Tongue (tissue), 1 donor: ENCODE measurements around the gene FKBP4. TPM values are rescaled to one million over a fixed set of nuclear protein-coding genes. Genes with fewer than 3 reads are reported as not detected.

Experiments
- total RNA-seq: library from RNA; depleted of rRNA; stranded (reverse); fragments of >200 nt; gene quantifications from one replicate; pipeline ENCODE4 v1.2.3, GENCODE V29; 2014

FKBP4 gene
- total RNA-seq, 1 donor from 2014 or later: 57.7 TPM

Other genes with a start within 250 kb of the FKBP4 start
- gene ITFG2, start 17.7 kb downstream of the FKBP4 start, total RNA-seq: 26.7 TPM
- gene NRIP2, start 40.1 kb downstream of the FKBP4 start, total RNA-seq: 11.8 TPM
- not detected for gene TEX52, start 62.1 kb downstream of the FKBP4 start, total RNA-seq
- 6.8 TPM for gene FOXM1, start 82.2 kb downstream of the FKBP4 start, total RNA-seq
- 13.4 TPM for gene RHNO1, start 82.3 kb downstream of the FKBP4 start, total RNA-seq
- gene TULP3, start 95.9 kb downstream of the FKBP4 start, total RNA-seq: 18.9 TPM
- 37.4 TPM for gene TEAD4, start 164.4 kb downstream of the FKBP4 start, total RNA-seq